ENCODE results near the gene RNF26.

GRCh38 chr11:119299416-119299815, 34.9 kb upstream of the RNF26 start:
- TF ChIP-seq, protein P1, sequence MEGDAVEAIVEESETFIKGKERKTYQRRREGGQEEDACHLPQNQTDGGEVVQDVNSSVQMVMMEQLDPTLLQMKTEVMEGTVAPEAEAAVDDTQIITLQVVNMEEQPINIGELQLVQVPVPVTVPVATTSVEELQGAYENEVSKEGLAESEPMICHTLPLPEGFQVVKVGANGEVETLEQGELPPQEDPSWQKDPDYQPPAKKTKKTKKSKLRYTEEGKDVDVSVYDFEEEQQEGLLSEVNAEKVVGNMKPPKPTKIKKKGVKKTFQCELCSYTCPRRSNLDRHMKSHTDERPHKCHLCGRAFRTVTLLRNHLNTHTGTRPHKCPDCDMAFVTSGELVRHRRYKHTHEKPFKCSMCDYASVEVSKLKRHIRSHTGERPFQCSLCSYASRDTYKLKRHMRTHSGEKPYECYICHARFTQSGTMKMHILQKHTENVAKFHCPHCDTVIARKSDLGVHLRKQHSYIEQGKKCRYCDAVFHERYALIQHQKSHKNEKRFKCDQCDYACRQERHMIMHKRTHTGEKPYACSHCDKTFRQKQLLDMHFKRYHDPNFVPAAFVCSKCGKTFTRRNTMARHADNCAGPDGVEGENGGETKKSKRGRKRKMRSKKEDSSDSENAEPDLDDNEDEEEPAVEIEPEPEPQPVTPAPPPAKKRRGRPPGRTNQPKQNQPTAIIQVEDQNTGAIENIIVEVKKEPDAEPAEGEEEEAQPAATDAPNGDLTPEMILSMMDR (IDR thresholded peaks at IDR 0.05; ENCODE audit: low read depth, low read length, missing input control) = no peak
- no peak for TF ChIP-seq GABPA (IDR thresholded peaks at IDR 0.05 in 1 of 2, conservative IDR thresholded peaks at IDR 0.05 in 1 of 2)
- TF ChIP-seq, protein P2, sequence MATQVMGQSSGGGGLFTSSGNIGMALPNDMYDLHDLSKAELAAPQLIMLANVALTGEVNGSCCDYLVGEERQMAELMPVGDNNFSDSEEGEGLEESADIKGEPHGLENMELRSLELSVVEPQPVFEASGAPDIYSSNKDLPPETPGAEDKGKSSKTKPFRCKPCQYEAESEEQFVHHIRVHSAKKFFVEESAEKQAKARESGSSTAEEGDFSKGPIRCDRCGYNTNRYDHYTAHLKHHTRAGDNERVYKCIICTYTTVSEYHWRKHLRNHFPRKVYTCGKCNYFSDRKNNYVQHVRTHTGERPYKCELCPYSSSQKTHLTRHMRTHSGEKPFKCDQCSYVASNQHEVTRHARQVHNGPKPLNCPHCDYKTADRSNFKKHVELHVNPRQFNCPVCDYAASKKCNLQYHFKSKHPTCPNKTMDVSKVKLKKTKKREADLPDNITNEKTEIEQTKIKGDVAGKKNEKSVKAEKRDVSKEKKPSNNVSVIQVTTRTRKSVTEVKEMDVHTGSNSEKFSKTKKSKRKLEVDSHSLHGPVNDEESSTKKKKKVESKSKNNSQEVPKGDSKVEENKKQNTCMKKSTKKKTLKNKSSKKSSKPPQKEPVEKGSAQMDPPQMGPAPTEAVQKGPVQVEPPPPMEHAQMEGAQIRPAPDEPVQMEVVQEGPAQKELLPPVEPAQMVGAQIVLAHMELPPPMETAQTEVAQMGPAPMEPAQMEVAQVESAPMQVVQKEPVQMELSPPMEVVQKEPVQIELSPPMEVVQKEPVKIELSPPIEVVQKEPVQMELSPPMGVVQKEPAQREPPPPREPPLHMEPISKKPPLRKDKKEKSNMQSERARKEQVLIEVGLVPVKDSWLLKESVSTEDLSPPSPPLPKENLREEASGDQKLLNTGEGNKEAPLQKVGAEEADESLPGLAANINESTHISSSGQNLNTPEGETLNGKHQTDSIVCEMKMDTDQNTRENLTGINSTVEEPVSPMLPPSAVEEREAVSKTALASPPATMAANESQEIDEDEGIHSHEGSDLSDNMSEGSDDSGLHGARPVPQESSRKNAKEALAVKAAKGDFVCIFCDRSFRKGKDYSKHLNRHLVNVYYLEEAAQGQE (IDR thresholded peaks at IDR 0.05) = no peak
- TF ChIP-seq JUND (IDR thresholded peaks at IDR 0.05) = no peak
- no peak for TF ChIP-seq YY1 (IDR thresholded peaks at IDR 0.05)
- TF ChIP-seq HNF4A (conservative IDR thresholded peaks at IDR 0.05) = no peak
- no peak for TF ChIP-seq RXRA (IDR thresholded peaks at IDR 0.05)
- no peak for TF ChIP-seq RAD21 (IDR thresholded peaks at IDR 0.05)
- TF ChIP-seq, protein P3, sequence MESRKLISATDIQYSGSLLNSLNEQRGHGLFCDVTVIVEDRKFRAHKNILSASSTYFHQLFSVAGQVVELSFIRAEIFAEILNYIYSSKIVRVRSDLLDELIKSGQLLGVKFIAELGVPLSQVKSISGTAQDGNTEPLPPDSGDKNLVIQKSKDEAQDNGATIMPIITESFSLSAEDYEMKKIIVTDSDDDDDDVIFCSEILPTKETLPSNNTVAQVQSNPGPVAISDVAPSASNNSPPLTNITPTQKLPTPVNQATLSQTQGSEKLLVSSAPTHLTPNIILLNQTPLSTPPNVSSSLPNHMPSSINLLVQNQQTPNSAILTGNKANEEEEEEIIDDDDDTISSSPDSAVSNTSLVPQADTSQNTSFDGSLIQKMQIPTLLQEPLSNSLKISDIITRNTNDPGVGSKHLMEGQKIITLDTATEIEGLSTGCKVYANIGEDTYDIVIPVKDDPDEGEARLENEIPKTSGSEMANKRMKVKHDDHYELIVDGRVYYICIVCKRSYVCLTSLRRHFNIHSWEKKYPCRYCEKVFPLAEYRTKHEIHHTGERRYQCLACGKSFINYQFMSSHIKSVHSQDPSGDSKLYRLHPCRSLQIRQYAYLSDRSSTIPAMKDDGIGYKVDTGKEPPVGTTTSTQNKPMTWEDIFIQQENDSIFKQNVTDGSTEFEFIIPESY (IDR thresholded peaks at IDR 0.05) = no peak
- TF ChIP-seq, protein P4, sequence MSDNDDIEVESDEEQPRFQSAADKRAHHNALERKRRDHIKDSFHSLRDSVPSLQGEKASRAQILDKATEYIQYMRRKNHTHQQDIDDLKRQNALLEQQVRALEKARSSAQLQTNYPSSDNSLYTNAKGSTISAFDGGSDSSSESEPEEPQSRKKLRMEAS (IDR thresholded peaks at IDR 0.05) = no peak
- no peak for TF ChIP-seq FOXA1 (IDR thresholded peaks at IDR 0.05)
- no peak for TF ChIP-seq EGR1 (IDR thresholded peaks at IDR 0.05; ENCODE audit: low read depth in 2 of 2)
- no peak for TF ChIP-seq SP1 (IDR thresholded peaks at IDR 0.05)

Data from liver (tissue), 3 donors.